CD14-positive monocyte (primary cell): ENCODE results near the gene ABCA2. TPM values are rescaled to one million over a fixed set of nuclear protein-coding genes. Genes with fewer than 3 reads are reported as not detected.

Experiments used
- DNase-seq, 3 donors: peaks; one replicate each; pipeline ENCODE4 v3.0.0-alpha.2; 2011 to 2022
- H2AFZ ChIP-seq: 2 replicates; pipeline ENCODE4 v1.6.0; 2012; ENCODE audit warnings: mild to moderate bottlenecking, low read depth, low read length, inconsistent platforms; ENCODE audit not compliant: insufficient read depth, poor library complexity, severe bottlenecking
- H3K27ac ChIP-seq, 2 donors: 1 replicate in 1 of 2; 2 replicates in 1 of 2; pipeline ENCODE4 v1.5.1; 2012 to 2013; ENCODE audit warnings: low read length in 2 of 2, control low read depth in 1 of 2, inconsistent platforms in 1 of 2, low read depth in 1 of 2, mild to moderate bottlenecking in 1 of 2
- H3K27me3 ChIP-seq, 2 donors: one replicate each; pipeline versions ENCODE4 v1.6.0 to v1.6.1; 2011 to 2013; ENCODE audit warnings: low read length in 2 of 2; ENCODE audit not compliant: control insufficient read depth in 2 of 2, insufficient read depth in 2 of 2
- H3K36me3 ChIP-seq, 2 donors: replicated peaks in 1 of 2; 1 replicate in 1 of 2; 2 replicates in 1 of 2; pipeline versions ENCODE4 v1.5.1 to v1.6.1; 2012 to 2013; ENCODE audit warnings: low read length in 2 of 2, control low read depth in 1 of 2, inconsistent platforms in 1 of 2, mild to moderate bottlenecking in 1 of 2; ENCODE audit not compliant: insufficient read depth in 2 of 2, control insufficient read depth in 1 of 2
- H3K4me1 ChIP-seq, 2 donors: 1 replicate in 1 of 2; 2 replicates in 1 of 2; pipeline versions ENCODE4 v1.5.1 to v1.6.1; 2012 to 2013; ENCODE audit warnings: low read length in 2 of 2, control low read depth in 1 of 2, inconsistent platforms in 1 of 2, mild to moderate bottlenecking in 1 of 2, moderate library complexity in 1 of 2; ENCODE audit not compliant: insufficient read depth in 2 of 2, control insufficient read depth in 1 of 2
- H3K4me2 ChIP-seq: replicated peaks from 2 replicates; pipeline ENCODE3; 2012; ENCODE audit warnings: low read length, moderate library complexity, mild to moderate bottlenecking; ENCODE audit not compliant: poor library complexity, severe bottlenecking; ENCODE audit errors: extremely low read depth
- H3K4me3 ChIP-seq, 3 experiments: fragments of 200-600 bp in 1 of 3; sonication (generic) in 1 of 3; replicated peaks in 1 of 3; 1 replicate in 2 of 3; 2 replicates in 1 of 3; pipeline ENCODE4 v1.5.1; 2011 to 2013; ENCODE audit warnings: low read length in 3 of 3, mild to moderate bottlenecking in 3 of 3, control low read depth in 2 of 3, low read depth in 2 of 3, inconsistent platforms in 1 of 3, moderate library complexity in 1 of 3
- H3K79me2 ChIP-seq: 2 replicates; pipeline ENCODE4 v1.6.0; 2012; ENCODE audit warnings: mild to moderate bottlenecking, control low read depth, inconsistent platforms, low read length, moderate library complexity; ENCODE audit not compliant: insufficient read depth
- H3K9ac ChIP-seq: 2 replicates; pipeline ENCODE4 v1.6.0; 2017; ENCODE audit warnings: low read length, mild to moderate bottlenecking; ENCODE audit not compliant: insufficient read depth, poor library complexity, severe bottlenecking
- H3K9me3 ChIP-seq, 2 donors: replicated peaks in 1 of 2; 1 replicate in 1 of 2; 2 replicates in 1 of 2; pipeline versions ENCODE4 v1.5.1 to v1.6.1; 2012 to 2013; ENCODE audit warnings: low read length in 2 of 2, control low read depth in 1 of 2; ENCODE audit not compliant: control insufficient read depth in 1 of 2, insufficient read depth in 1 of 2
- H4K20me1 ChIP-seq: 2 replicates; pipeline ENCODE4 v1.6.0; 2012; ENCODE audit warnings: mild to moderate bottlenecking, low read length, control low read depth, moderate library complexity; ENCODE audit not compliant: insufficient read depth
- H3K27ac Mint-ChIP-seq, 7 donors: one replicate each; pipeline ENCODE4 v1.8.0; 2020; ENCODE audit warnings: mild to moderate bottlenecking in 7 of 7, mixed read lengths in 7 of 7, moderate library complexity in 6 of 7, inconsistent platforms in 2 of 7
- H3K27me3 Mint-ChIP-seq, 3 donors: one replicate each; pipeline ENCODE4 v1.8.0; 2021 to 2022; ENCODE audit warnings: low read depth in 3 of 3, mild to moderate bottlenecking in 3 of 3, mixed read lengths in 3 of 3, moderate library complexity in 3 of 3, inconsistent platforms in 1 of 3
- H3K36me3 Mint-ChIP-seq, 2 donors: one replicate each; pipeline ENCODE4 v1.8.0; 2020; ENCODE audit warnings: mixed read lengths in 2 of 2, inconsistent platforms in 1 of 2, mild to moderate bottlenecking in 1 of 2
- H3K4me1 Mint-ChIP-seq: one replicate; pipeline ENCODE4 v1.8.0; 2020; ENCODE audit warnings: mild to moderate bottlenecking, mixed read lengths
- H3K4me3 Mint-ChIP-seq, 2 donors: one replicate each; pipeline ENCODE4 v1.8.0; 2020; ENCODE audit warnings: mild to moderate bottlenecking in 2 of 2, mixed read lengths in 2 of 2, moderate library complexity in 1 of 2
- H3K9me3 Mint-ChIP-seq, 7 donors: one replicate each; pipeline ENCODE4 v1.8.0; 2020 to 2022; ENCODE audit warnings: mixed read lengths in 7 of 7, mild to moderate bottlenecking in 6 of 7, moderate library complexity in 6 of 7, inconsistent platforms in 2 of 7
- WGBS: methylation state at CpG from one replicate; pipeline ENCODE4 v1.1.5; 2013; ENCODE audit warnings: missing lambda C conversion rate; ENCODE audit not compliant: insufficient coverage; 5-methylcytosine and 5-hydroxymethylcytosine counted together
- intact Hi-C, 2 donors: fragments of 100-400 bp; cut with micrococcal nuclease; formaldehyde crosslinking; loops; one replicate each; pipeline versions ENCODE4 v1.15.0 to v1.15.1; 2023
- polyA plus RNA-seq, 3 donors: library from polyadenylated mRNA; depleted of rRNA in 1 of 3; unstranded in 2 of 3; stranded (reverse) in 1 of 3; fragments of 300-500 nt in 2 of 3; fragments of >200 nt in 1 of 3; fragmentation: Illumina TruSeq in 2 of 3; gene quantifications; 1 replicate in 2 of 3; 2 replicates in 1 of 3; pipeline ENCODE4 v1.2.3, GENCODE V29; 2012 to 2021
- TF ChIP-seq, protein P1 (sequence below): fragments of 200-600 bp; IDR thresholded peaks from one replicate; pipeline ENCODE4 v1.8.0; 2022; ENCODE audit warnings: antibody characterized with exemption, mild to moderate bottlenecking

ABCA2 gene
- polyA plus RNA-seq, 3 donors = 0.18 to 30.7 (median 0.40) TPM

DNA sequence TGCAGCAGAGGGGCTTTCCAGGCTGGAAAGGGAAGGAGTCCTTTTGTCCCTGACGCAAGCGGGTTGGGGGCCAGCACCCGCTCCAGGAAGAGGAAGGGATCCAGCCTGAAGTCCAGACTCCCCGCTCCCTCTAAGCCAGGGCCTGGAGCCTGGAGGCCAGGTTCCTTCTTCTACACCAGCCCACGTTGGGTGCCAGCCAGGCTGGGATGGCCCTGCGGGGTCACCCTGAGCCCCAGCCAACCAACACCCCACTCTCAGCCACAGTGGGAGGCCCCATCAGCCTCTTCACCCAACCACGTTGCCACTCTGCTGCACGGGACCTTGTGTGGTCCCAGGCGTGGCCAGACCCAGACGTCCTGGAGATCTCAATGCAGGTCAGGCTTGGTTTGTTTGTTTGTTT is 4.8 kb upstream of the ABCA2 start:
- intact Hi-C loops = loop anchor here (5.0 to 10.0 kb wide), 6 partner anchors 34 to 246 kb away; partner anchors contain the start of genes AJM1 (in 1 of the 2), C8G (in 1 of the 2), CLIC3 (in 1 of the 2) and FBXW5 (in 1 of the 2)
- peak; percentile 88 to 90 (median 89) for DNase-seq

DNA sequence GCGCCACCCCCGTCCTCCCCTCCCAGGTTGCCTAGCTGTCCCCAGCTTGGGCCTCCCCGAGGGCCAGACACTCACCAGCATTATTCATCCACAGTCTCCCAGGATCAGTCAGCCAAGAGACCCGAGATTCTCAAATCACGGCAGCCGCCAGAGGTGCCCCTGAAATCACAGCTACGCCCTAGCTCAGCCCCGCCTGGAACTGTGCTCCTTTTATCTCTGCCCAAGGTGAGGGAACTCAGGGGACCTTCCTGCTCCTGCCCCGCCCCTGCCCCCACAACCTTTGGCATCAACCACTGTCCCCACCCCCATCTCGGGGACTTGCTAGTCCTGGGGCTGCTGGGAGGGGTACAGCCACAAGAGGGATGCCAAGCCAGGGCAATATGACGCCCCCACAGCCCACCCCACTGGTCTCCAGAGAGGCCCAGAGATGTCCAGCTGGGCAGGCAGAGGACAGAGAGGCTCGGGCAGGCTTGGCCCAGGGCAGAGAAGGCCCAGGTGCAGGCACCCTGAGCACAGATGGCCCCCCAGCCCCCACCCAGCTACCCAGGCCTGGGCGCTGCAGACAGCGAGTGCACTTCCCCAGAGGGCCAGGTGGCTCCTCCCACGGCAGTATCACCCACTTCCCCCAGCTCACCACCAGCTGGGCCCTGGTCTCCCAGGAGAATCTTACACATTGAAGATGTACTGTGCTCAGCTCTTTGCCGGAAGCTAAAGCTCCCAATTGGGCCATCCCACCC is 4.0 kb upstream of the ABCA2 start, which contains the start of gene FUT7:
Gene FUT7, minus strand, starts transcription at position 185 of the 737 bp plus-strand sequence. Its CDS starts 97 bp downstream, at position 88.
- intact Hi-C loops = loop anchor here (5.0 to 10.0 kb wide), 6 partner anchors 35 to 245 kb away; partner anchors contain the start of genes AJM1 (in 1 of the 2), C8G (in 1 of the 2), CLIC3 (in 1 of the 2) and FBXW5 (in 1 of the 2)
- peaks cover 56% of the 10 kb centered on the region for H3K4me1 Mint-ChIP-seq
- Histone ChIP-seq H3K4me3 (peak within 1 kb of the TSS; percentile 47 to 88 (median 68)), H3K9me3 (no peaks in the 10 kb centered on the region), H3K4me1 (peaks cover 68 to 83% of the 10 kb centered on the region in 2 donors), H3K27ac (peak within 1 kb of the TSS; percentile 83 to 92), H3K79me2 (peaks cover 75% of the 10 kb centered on the region), H3K9ac (peak within 1 kb of the TSS; percentile 77), H3K4me2 (peak within 1 kb of the TSS; percentile 98), H2AFZ (peak within 1 kb of the TSS; percentile 22), H3K27me3 (no peaks in the 10 kb centered on the region), H3K36me3 (peaks cover 10 to 17% of the 10 kb centered on the region in 2 donors), H4K20me1 (peaks cover 39% of the 10 kb centered on the region)
- WGBS = 9% methylated on average over 13 of the region's 16 CpGs
- peak; percentile 44 to 59 (median 50) for DNase-seq
- no peaks in the 10 kb centered on the region for H3K9me3 Mint-ChIP-seq
- H3K27ac Mint-ChIP-seq = peak within 1 kb of the TSS; percentile 87 to 94 (median 93)
- TF ChIP-seq, protein P1, sequence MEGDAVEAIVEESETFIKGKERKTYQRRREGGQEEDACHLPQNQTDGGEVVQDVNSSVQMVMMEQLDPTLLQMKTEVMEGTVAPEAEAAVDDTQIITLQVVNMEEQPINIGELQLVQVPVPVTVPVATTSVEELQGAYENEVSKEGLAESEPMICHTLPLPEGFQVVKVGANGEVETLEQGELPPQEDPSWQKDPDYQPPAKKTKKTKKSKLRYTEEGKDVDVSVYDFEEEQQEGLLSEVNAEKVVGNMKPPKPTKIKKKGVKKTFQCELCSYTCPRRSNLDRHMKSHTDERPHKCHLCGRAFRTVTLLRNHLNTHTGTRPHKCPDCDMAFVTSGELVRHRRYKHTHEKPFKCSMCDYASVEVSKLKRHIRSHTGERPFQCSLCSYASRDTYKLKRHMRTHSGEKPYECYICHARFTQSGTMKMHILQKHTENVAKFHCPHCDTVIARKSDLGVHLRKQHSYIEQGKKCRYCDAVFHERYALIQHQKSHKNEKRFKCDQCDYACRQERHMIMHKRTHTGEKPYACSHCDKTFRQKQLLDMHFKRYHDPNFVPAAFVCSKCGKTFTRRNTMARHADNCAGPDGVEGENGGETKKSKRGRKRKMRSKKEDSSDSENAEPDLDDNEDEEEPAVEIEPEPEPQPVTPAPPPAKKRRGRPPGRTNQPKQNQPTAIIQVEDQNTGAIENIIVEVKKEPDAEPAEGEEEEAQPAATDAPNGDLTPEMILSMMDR = no peak
- peak within 1 kb of the TSS; percentile 87 to 93 for H3K4me3 Mint-ChIP-seq
- H3K36me3 Mint-ChIP-seq = peaks cover 0 to 14% of the 10 kb centered on the region in 2 donors
- H3K27me3 Mint-ChIP-seq = peaks cover 2 to 3% (median 3%) of the 10 kb centered on the region in 3 donors

More for the DNA sequence above, 4.8 kb upstream of the ABCA2 start:
- TF ChIP-seq, protein P1 = no peak
- Histone ChIP-seq H2AFZ (peak overlapping the region; percentile 22), H3K27me3 (no peaks in the 10 kb centered on the region), H3K4me1 (peaks cover 63 to 76% of the 10 kb centered on the region in 2 donors), H3K9ac (peak overlapping the region; percentile 77), H3K79me2 (peaks cover 75% of the 10 kb centered on the region), H3K4me3 (peak overlapping the region; percentile 47 to 88 (median 68)), H3K9me3 (no peaks in the 10 kb centered on the region), H4K20me1 (peaks cover 47% of the 10 kb centered on the region), H3K36me3 (peaks cover 15 to 22% of the 10 kb centered on the region in 2 donors), H3K4me2 (peak overlapping the region; percentile 98), H3K27ac (peak overlapping the region; percentile 83 to 92)
- peak overlapping the region; percentile 87 to 93 for H3K4me3 Mint-ChIP-seq
- WGBS = 5% methylated on average over 7 of the region's 10 CpGs
- H3K4me1 Mint-ChIP-seq = peaks cover 53% of the 10 kb centered on the region
- peak overlapping the region; percentile 86 to 94 (median 92) for H3K27ac Mint-ChIP-seq
- peaks cover 3 to 19% of the 10 kb centered on the region in 2 donors for H3K36me3 Mint-ChIP-seq
- no peaks in the 10 kb centered on the region for H3K27me3 Mint-ChIP-seq
- no peaks in the 10 kb centered on the region for H3K9me3 Mint-ChIP-seq
